ENCODE results near the gene CTNNA2.

DNA sequence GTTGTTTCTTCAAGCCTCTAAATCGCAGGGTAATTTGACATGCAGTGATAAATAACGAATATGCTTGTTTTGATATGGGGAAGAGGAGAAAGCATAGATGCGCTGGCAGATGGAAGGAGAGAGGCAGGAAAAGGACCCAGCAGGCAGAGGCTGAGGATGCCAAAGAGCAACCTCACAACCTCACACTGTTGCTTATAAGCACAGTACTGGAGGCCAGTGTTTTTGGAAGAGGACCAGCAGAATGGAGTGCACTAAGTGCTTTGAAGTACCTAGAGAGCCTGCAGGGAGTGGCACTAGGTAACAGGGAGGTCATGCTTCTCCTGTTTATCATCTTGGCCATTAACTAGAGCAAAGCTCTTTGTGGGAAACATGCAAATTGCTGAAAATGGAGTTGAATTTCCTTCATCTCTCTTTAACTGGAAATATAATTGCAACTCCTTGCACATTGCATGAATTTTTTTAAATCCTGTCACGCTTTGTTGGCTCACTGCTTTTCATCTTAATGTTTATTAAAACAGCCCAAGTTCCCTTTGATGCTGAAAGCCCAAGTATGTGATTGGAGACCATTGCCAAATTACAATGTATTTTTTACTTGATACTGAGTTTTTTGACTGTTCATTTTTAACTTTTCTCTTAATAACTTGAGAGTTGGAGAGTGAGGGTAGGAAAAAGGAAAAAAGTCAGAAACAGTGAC is 555.3 kb downstream of the CTNNA2 start:
- TF ChIP-seq POLR2AphosphoS5 (IDR thresholded peaks at IDR 0.05; ENCODE audit: low read depth, low read length) = no peak
- TF ChIP-seq, protein P1, sequence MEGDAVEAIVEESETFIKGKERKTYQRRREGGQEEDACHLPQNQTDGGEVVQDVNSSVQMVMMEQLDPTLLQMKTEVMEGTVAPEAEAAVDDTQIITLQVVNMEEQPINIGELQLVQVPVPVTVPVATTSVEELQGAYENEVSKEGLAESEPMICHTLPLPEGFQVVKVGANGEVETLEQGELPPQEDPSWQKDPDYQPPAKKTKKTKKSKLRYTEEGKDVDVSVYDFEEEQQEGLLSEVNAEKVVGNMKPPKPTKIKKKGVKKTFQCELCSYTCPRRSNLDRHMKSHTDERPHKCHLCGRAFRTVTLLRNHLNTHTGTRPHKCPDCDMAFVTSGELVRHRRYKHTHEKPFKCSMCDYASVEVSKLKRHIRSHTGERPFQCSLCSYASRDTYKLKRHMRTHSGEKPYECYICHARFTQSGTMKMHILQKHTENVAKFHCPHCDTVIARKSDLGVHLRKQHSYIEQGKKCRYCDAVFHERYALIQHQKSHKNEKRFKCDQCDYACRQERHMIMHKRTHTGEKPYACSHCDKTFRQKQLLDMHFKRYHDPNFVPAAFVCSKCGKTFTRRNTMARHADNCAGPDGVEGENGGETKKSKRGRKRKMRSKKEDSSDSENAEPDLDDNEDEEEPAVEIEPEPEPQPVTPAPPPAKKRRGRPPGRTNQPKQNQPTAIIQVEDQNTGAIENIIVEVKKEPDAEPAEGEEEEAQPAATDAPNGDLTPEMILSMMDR (IDR thresholded peaks at IDR 0.05; ENCODE audit: control extremely low read depth in 1 of 3, insufficient read depth in 1 of 3, low read depth in 1 of 3, low read length in 3 of 3) = no peak
- TF ChIP-seq EP300 (IDR thresholded peaks at IDR 0.05; ENCODE audit: borderline replicate concordance in 1 of 2, low read depth in 2 of 2, low read length in 2 of 2) = no peak
- TF ChIP-seq TEAD4 (IDR thresholded peaks at IDR 0.05; ENCODE audit: low read depth, low read length) = no peak
- TF ChIP-seq, protein P2, sequence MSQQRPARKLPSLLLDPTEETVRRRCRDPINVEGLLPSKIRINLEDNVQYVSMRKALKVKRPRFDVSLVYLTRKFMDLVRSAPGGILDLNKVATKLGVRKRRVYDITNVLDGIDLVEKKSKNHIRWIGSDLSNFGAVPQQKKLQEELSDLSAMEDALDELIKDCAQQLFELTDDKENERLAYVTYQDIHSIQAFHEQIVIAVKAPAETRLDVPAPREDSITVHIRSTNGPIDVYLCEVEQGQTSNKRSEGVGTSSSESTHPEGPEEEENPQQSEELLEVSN (IDR thresholded peaks at IDR 0.05) = no peak
- TF ChIP-seq EZH2 (IDR thresholded peaks at IDR 0.05; ENCODE audit: low read depth, low read length, severe bottlenecking) = no peak

All from H1 (cell line).